GM23338 (cell line): ENCODE data around the gene KIAA1755. TPM values are rescaled to one million over a fixed set of nuclear protein-coding genes. Genes with fewer than 3 reads are reported as not detected.

ENCODE experiments used
- ATAC-seq: fragments of 200-7000 bp; cut with Tn5 transposase; 3 replicates; pipeline ENCODE4 v1.9.1; 2020
- DNase-seq: peaks from one replicate; pipeline ENCODE4 v3.0.0-alpha.2; 2015; ENCODE audit warnings: low spot score
- H2AFZ ChIP-seq: fragments of 200-600 bp; sonication (generic); 2 replicates; pipeline ENCODE4 v1.8.0; 2016; ENCODE audit warnings: antibody characterized with exemption, mild to moderate bottlenecking, moderate library complexity
- H3F3A ChIP-seq: fragments of 200-600 bp; sonication (generic); replicated peaks from 2 replicates; pipeline ENCODE4 v1.8.0; 2017; ENCODE audit warnings: antibody characterized with exemption, mixed run types, low read depth
- H3K27ac ChIP-seq: fragments of 200-600 bp; sonication (generic); 2 replicates; pipeline ENCODE4 v1.6.1; 2016; ENCODE audit warnings: low read depth
- H3K27me3 ChIP-seq: fragments of 200-600 bp; sonication (generic); 2 replicates; pipeline ENCODE4 v1.8.0; 2016; ENCODE audit warnings: mild to moderate bottlenecking, mixed run types, moderate library complexity; ENCODE audit not compliant: insufficient read depth
- H3K36me3 ChIP-seq: fragments of 200-600 bp; sonication (generic); 2 replicates; pipeline ENCODE4 v1.8.0; 2016; ENCODE audit warnings: mild to moderate bottlenecking; ENCODE audit not compliant: insufficient read depth
- H3K4me1 ChIP-seq: fragments of 200-600 bp; sonication (generic); 2 replicates; pipeline ENCODE4 v1.8.0; 2016; ENCODE audit warnings: mild to moderate bottlenecking, moderate library complexity; ENCODE audit not compliant: insufficient read depth
- H3K4me2 ChIP-seq: fragments of 200-600 bp; sonication (generic); 2 replicates; pipeline ENCODE4 v1.7.1; 2017; ENCODE audit warnings: mixed run types
- H3K4me3 ChIP-seq: fragments of 200-600 bp; sonication (generic); 2 replicates; pipeline ENCODE4 v1.6.1; 2016; ENCODE audit warnings: mixed run types
- H3K79me2 ChIP-seq: fragments of 200-600 bp; sonication (generic); replicated peaks from 2 replicates; pipeline ENCODE4 v1.8.0; 2017; ENCODE audit warnings: mild to moderate bottlenecking; ENCODE audit not compliant: insufficient read depth
- H3K9me2 ChIP-seq: fragments of 200-600 bp; sonication (generic); 2 replicates; pipeline ENCODE4 v1.8.0; 2017; ENCODE audit not compliant: insufficient read depth
- H4K20me1 ChIP-seq: fragments of 200-600 bp; sonication (generic); replicated peaks from 2 replicates; pipeline ENCODE4 v1.8.0; 2017; ENCODE audit warnings: mild to moderate bottlenecking; ENCODE audit not compliant: insufficient read depth
- H3K27ac Mint-ChIP-seq: 2 replicates; pipeline ENCODE4 v1.8.0; 2020; ENCODE audit warnings: inconsistent platforms, mild to moderate bottlenecking, moderate library complexity, mixed read lengths
- H3K27me3 Mint-ChIP-seq: 3 replicates; pipeline ENCODE4 v1.8.0; 2022; ENCODE audit warnings: low read depth, mild to moderate bottlenecking, moderate library complexity, mixed read lengths, inconsistent platforms; ENCODE audit not compliant: insufficient read depth, poor library complexity
- H3K36me3 Mint-ChIP-seq: 3 replicates; pipeline ENCODE4 v1.8.0; 2021; ENCODE audit warnings: low read depth, mild to moderate bottlenecking, inconsistent platforms, moderate library complexity, mixed read lengths
- H3K4me1 Mint-ChIP-seq: 3 replicates; pipeline ENCODE4 v1.8.0; 2020; ENCODE audit warnings: mild to moderate bottlenecking, inconsistent platforms, mixed read lengths
- H3K4me3 Mint-ChIP-seq: 3 replicates; pipeline ENCODE4 v1.8.0; 2021; ENCODE audit warnings: moderate library complexity, mild to moderate bottlenecking, inconsistent platforms, mixed read lengths
- H3K9me3 Mint-ChIP-seq: 3 replicates; pipeline ENCODE4 v1.8.0; 2020; ENCODE audit warnings: moderate library complexity, mild to moderate bottlenecking, inconsistent platforms, mixed read lengths
- CREB1 ChIP-seq: fragments of 250-450 bp; sonication (Bioruptor Pico); IDR thresholded peaks from 2 replicates; pipeline ENCODE4 v1.5.0; 2020; ENCODE audit warnings: low read depth, mild to moderate bottlenecking, moderate library complexity
- CTCF ChIP-seq, 2 experiments: fragments of 200-600 bp in 1 of 2; sonication (generic) in 1 of 2; conservative IDR thresholded peaks; 2 replicates each; pipeline versions ENCODE4 v1.5.1 to v1.6.1; 2016 to 2017; ENCODE audit warnings: antibody characterized with exemption in 2 of 2, low read depth in 2 of 2, mild to moderate bottlenecking in 2 of 2, moderate library complexity in 1 of 2
- EZH2 ChIP-seq: fragments of 200-600 bp; sonication (generic); IDR thresholded peaks from one replicate; pipeline ENCODE4 v1.8.0; 2017; ENCODE audit warnings: antibody characterized with exemption, mild to moderate bottlenecking, low read depth; ENCODE audit not compliant: unreplicated experiment
- EZH2phosphoT487 ChIP-seq: fragments of 200-600 bp; sonication (generic); IDR thresholded peaks from one replicate; pipeline ENCODE4 v1.8.1; 2018; ENCODE audit warnings: antibody characterized with exemption; ENCODE audit not compliant: unreplicated experiment
- JUNB ChIP-seq: IDR thresholded peaks from one replicate; pipeline ENCODE4 v1.6.1; 2016; ENCODE audit warnings: antibody characterized with exemption; ENCODE audit not compliant: unreplicated experiment
- POLR2AphosphoS5 ChIP-seq: IDR thresholded peaks from 2 replicates; pipeline ENCODE4 v1.6.1; 2016; ENCODE audit warnings: antibody characterized with exemption, low read depth
- STAT1 ChIP-seq: IDR thresholded peaks from one replicate; pipeline ENCODE4 v1.6.1; 2016; ENCODE audit warnings: antibody characterized with exemption; ENCODE audit not compliant: unreplicated experiment
- ZNF114 ChIP-seq: fragments of 250-450 bp; sonication (Bioruptor Pico); IDR thresholded peaks from 2 replicates; pipeline ENCODE4 v1.5.0; 2020; ENCODE audit warnings: mild to moderate bottlenecking, moderate library complexity
- ZNF331 ChIP-seq: fragments of 250-450 bp; sonication (Bioruptor Pico); IDR thresholded peaks from 2 replicates; pipeline ENCODE4 v1.5.0; 2020; ENCODE audit warnings: low read depth, mild to moderate bottlenecking, moderate library complexity
- polyA plus RNA-seq: library from polyadenylated mRNA; unstranded; fragments of >200 nt; fragmentation: Nextera tagmentation; extraction: Ambion mirVana; gene quantifications from 2 replicates; pipeline ENCODE4 v1.2.1, GENCODE V29; 2016
- total RNA-seq: library from RNA; depleted of rRNA; stranded (reverse); fragments of >200 nt; shearing (Covaris generic); gene quantifications from 2 replicates; pipeline ENCODE4 v1.2.3, GENCODE V29; 2014
- TF ChIP-seq, protein P1 (sequence below): IDR thresholded peaks from 2 replicates; pipeline ENCODE4 v1.6.1; 2016; ENCODE audit warnings: antibody characterized with exemption

KIAA1755 gene
- total and polyA plus RNA-seq, 2 experiments from 2014 or later, result 0.28 TPM; not detected in 1

DNA sequence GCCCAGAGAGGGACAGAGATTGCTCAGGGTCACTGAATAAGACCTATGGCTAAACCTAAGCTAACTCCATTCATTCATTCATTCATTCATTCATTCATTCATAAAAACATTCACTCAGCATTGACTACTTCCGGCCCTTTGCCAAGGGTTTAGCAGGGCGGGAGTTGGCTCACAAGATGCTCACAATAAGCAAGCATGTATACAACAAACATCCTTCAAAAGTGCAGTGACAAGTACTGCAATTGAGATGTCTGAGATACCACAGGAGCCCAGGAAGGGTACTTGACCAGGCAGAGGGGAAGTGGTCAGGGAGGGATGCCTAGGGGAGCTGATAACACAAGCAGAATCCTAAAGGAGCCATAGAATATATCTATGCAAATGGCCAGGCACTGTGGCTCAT is 18.2 kb upstream of the KIAA1755 start (continued):
- no peak for TF ChIP-seq ZNF114
- TF ChIP-seq, protein P1, sequence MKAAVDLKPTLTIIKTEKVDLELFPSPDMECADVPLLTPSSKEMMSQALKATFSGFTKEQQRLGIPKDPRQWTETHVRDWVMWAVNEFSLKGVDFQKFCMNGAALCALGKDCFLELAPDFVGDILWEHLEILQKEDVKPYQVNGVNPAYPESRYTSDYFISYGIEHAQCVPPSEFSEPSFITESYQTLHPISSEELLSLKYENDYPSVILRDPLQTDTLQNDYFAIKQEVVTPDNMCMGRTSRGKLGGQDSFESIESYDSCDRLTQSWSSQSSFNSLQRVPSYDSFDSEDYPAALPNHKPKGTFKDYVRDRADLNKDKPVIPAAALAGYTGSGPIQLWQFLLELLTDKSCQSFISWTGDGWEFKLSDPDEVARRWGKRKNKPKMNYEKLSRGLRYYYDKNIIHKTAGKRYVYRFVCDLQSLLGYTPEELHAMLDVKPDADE, result no peak
- TF ChIP-seq EZH2, result no peak
- no peak for TF ChIP-seq ZNF331 (CRISPR knock-in tag)
- TF ChIP-seq JUNB, result no peak

GRCh38 chr20:38278131-38278530 is 17.6 kb upstream of the KIAA1755 start:
- peaks cover 10% of the 10 kb centered on the region for H3K27me3 Mint-ChIP-seq
- peaks cover 2% of the 10 kb centered on the region; the same call in 1 of the 3 replicates for H3K4me1 Mint-ChIP-seq
- no peaks in the 10 kb centered on the region; the same call in 2 of the 3 replicates for H3K36me3 Mint-ChIP-seq
- no peak overlapping the region for H3K4me3 ChIP-seq
- H3K9me2 ChIP-seq, result no peaks in the 10 kb centered on the region
- no peak for TF ChIP-seq CREB1 (CRISPR knock-in tag)
- TF ChIP-seq, protein P1, result no peak
- TF ChIP-seq EZH2, result no peak
- TF ChIP-seq JUNB, result no peak
- TF ChIP-seq POLR2AphosphoS5, result no peak
- TF ChIP-seq ZNF114, result no peak
- TF ChIP-seq CTCF (conservative IDR thresholded peaks at IDR 0.05; ENCODE audit: low read depth in 2 of 2), result no peak
- no peak for TF ChIP-seq EZH2phosphoT487
- TF ChIP-seq STAT1, result no peak
- no peak overlapping the region for H3K27ac ChIP-seq
- H3K4me1 ChIP-seq, result no peaks in the 10 kb centered on the region
- H3F3A ChIP-seq, result no peaks in the 10 kb centered on the region
- no peaks in the 10 kb centered on the region for H3K27me3 ChIP-seq
- ATAC-seq, result peak; percentile 48
- no peak overlapping the region for H3K4me3 Mint-ChIP-seq
- no peak overlapping the region for H3K4me2 ChIP-seq
- peak; percentile 24 for DNase-seq
- H3K79me2 ChIP-seq, result no peaks in the 10 kb centered on the region
- H2AFZ ChIP-seq, result peak overlapping the region; percentile 90
- no peaks in the 10 kb centered on the region for H3K36me3 ChIP-seq
- peaks cover 12% of the 10 kb centered on the region for H3K9me3 Mint-ChIP-seq
- H3K27ac Mint-ChIP-seq, result no peak overlapping the region
- H4K20me1 ChIP-seq, result no peaks in the 10 kb centered on the region

DNA sequence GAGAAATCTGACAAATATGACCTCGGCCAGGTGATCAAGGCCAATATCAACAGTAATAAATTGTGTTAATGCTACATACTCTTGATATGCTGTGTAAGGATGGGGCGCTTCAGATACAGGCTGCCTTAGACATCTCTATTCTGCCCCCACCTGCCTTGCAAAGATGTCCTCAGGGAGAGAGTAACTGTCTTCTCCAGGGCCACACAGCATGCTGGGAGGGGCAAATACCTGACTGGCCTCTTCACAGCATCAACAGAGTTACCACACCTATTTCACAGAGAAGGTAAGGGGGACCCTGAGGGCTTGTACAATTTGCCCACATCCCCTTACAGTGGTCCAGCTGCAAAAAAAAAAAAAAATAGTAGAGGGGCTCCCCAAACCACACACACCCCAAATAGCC is 17.2 kb upstream of the KIAA1755 start:
- Histone ChIP-seq H3K9me2 (no peaks in the 10 kb centered on the region), H3K27ac (no peak overlapping the region), H3K4me1 (no peaks in the 10 kb centered on the region), H4K20me1 (no peaks in the 10 kb centered on the region), H3F3A (no peaks in the 10 kb centered on the region), H2AFZ (peak overlapping the region; percentile 90), H3K27me3 (no peaks in the 10 kb centered on the region), H3K36me3 (no peaks in the 10 kb centered on the region), H3K4me3 (no peak overlapping the region), H3K79me2 (no peaks in the 10 kb centered on the region), H3K4me2 (no peak overlapping the region)
- TF ChIP-seq EZH2 (no peak), CREB1 (CRISPR knock-in tag) (no peak), STAT1 (no peak), CTCF (conservative IDR thresholded peaks at IDR 0.05; ENCODE audit: low read depth in 2 of 2) (no peak)
- H3K36me3 Mint-ChIP-seq, result no peaks in the 10 kb centered on the region; the same call in 2 of the 3 replicates
- H3K4me3 Mint-ChIP-seq, result no peak overlapping the region
- H3K27ac Mint-ChIP-seq, result no peak overlapping the region
- H3K9me3 Mint-ChIP-seq, result peaks cover 12% of the 10 kb centered on the region
- DNase-seq, result no peak
- H3K27me3 Mint-ChIP-seq, result peaks cover 10% of the 10 kb centered on the region
- ATAC-seq, result no peak
- peaks cover 2% of the 10 kb centered on the region; the same call in 1 of the 3 replicates for H3K4me1 Mint-ChIP-seq
